ENCODE results near the gene IER5. TPM values are rescaled to one million over a fixed set of nuclear protein-coding genes. Genes with fewer than 3 reads are reported as not detected.
"Not testable (repeated sequence)": the region's sequence is repeated elsewhere in the genome, so short reads cannot be mapped to it uniquely, and the experiment has no call there.

Gene IER5
- 10 to 100 TPM; 25.6 to 55.1 TPM for total RNA-seq

- peak; percentile 98 for DNase-seq (ENCODE audit: low spot score)
- peak in 1 of 2 donors; percentile 23 for TF ChIP-seq CTCF (IDR thresholded peaks at IDR 0.05)
- Histone ChIP-seq H3K4me1 (peaks cover 0 to 37% of the 10 kb centered on the region in 2 donors), H3K36me3 (peaks cover 20% of the 10 kb centered on the region), H3K9me3 (no peaks in the 10 kb centered on the region), H3K4me3 (peak within 1 kb of the TSS; percentile 89 to 92), H3K27me3 (no peaks in the 10 kb centered on the region), H3K27ac (peak within 1 kb of the TSS; percentile 94 to 98)
These were observed at the start of gene IER5 for GRCh38 chr1:181088079-181089016. IER5 (plus strand) TSS chr1:181088700; CDS start chr1:181088903, 203 bp downstream.

- Histone ChIP-seq H3K9me3 (no peaks in the 10 kb centered on the region), H3K36me3 (no peaks in the 10 kb centered on the region), H3K4me1 (peaks cover 0 to 29% of the 10 kb centered on the region in 2 donors), H3K27me3 (no peaks in the 10 kb centered on the region), H3K4me3 (no peak overlapping the region), H3K27ac (no peak overlapping the region)
- no peak for TF ChIP-seq CTCF (IDR thresholded peaks at IDR 0.05)
- no peak for DNase-seq (ENCODE audit: low spot score)
These were observed 48.1 kb upstream of the IER5 start for GRCh38 chr1:181040284-181040865.

GRCh38 chr1:181043025-181043888, 45.2 kb upstream of the IER5 start:
- no peak for DNase-seq (ENCODE audit: low spot score)
- Histone ChIP-seq H3K9me3 (no peaks in the 10 kb centered on the region), H3K4me3 (no peak overlapping the region), H3K36me3 (no peaks in the 10 kb centered on the region), H3K4me1 (peaks cover 0 to 16% of the 10 kb centered on the region in 2 donors), H3K27ac (no peak overlapping the region), H3K27me3 (no peaks in the 10 kb centered on the region)
- TF ChIP-seq CTCF (IDR thresholded peaks at IDR 0.05): no peak

- Histone ChIP-seq H3K27me3 (no peaks in the 10 kb centered on the region), H3K27ac (no peak overlapping the region), H3K36me3 (no peaks in the 10 kb centered on the region), H3K4me1 (peaks cover 0 to 16% of the 10 kb centered on the region in 2 donors), H3K9me3 (no peaks in the 10 kb centered on the region), H3K4me3 (no peak overlapping the region)
- DNase-seq (ENCODE audit: low spot score): no peak
- TF ChIP-seq CTCF (IDR thresholded peaks at IDR 0.05): no peak
These were observed 44.0 kb upstream of the IER5 start for GRCh38 chr1:181044449-181044966.

GRCh38 chr1:181045946-181046345, 42.6 kb upstream of the IER5 start:
- not testable (repeated sequence) for DNase-seq (ENCODE audit: low spot score); H3K36me3 ChIP-seq; H3K27me3 ChIP-seq; H3K27ac ChIP-seq; H3K4me1 ChIP-seq; H3K4me3 ChIP-seq; H3K9me3 ChIP-seq
